Large intestine (tissue), 3 donors: Measurements from ENCODE around the gene CACNA1A. TPM values are rescaled to one million over a fixed set of nuclear protein-coding genes. Genes with fewer than 3 reads are reported as not detected.
A peak's percentile ranks its signal among the peaks of the same experiment; 100 is the strongest.
"Not testable (repeated sequence)": the region's sequence is repeated elsewhere in the genome, so short reads cannot be mapped to it uniquely, and the experiment has no call there.

ENCODE experiments used
- DNase-seq, 2 donors: peaks; one replicate each; pipeline versions ENCODE4 v3.0.0 to v3.0.0-alpha.2; 2013
- H3K27ac ChIP-seq: one replicate; pipeline ENCODE4 v1.5.1; 2013; ENCODE audit warnings: low read length
- H3K27me3 ChIP-seq: 2 replicates; pipeline ENCODE4 v1.6.1; 2013; ENCODE audit warnings: low read length; ENCODE audit not compliant: control insufficient read depth, insufficient read depth
- H3K36me3 ChIP-seq: 2 replicates; pipeline ENCODE4 v1.6.1; 2013; ENCODE audit warnings: low read length; ENCODE audit not compliant: control insufficient read depth, insufficient read depth
- H3K4me1 ChIP-seq: one replicate; pipeline ENCODE4 v1.6.1; 2013; ENCODE audit warnings: low read length; ENCODE audit not compliant: control insufficient read depth, insufficient read depth
- H3K4me3 ChIP-seq: one replicate; pipeline ENCODE4 v1.5.1; 2013; ENCODE audit warnings: low read length
- H3K9me3 ChIP-seq: one replicate; pipeline ENCODE4 v1.6.1; 2013; ENCODE audit warnings: mild to moderate bottlenecking, low read depth, low read length, moderate library complexity; ENCODE audit not compliant: control insufficient read depth
- WGBS: methylation state at CpG from one replicate; pipeline ENCODE4 v1.1.5; 2013; ENCODE audit warnings: low lambda C conversion rate; ENCODE audit not compliant: insufficient coverage; 5-methylcytosine and 5-hydroxymethylcytosine counted together
- polyA plus RNA-seq: library from polyadenylated mRNA; unstranded; fragments of 120-200 nt; gene quantifications from one replicate; pipeline ENCODE4 v1.2.1, GENCODE V29; 2013

CACNA1A gene
- polyA plus RNA-seq, 1 donor = 14.8 TPM

GRCh38 chr19:13530720-13531119 lies 24.4 kb upstream of the CACNA1A start:
- no peaks in the 10 kb centered on the region for H3K9me3 ChIP-seq
- no peak for DNase-seq
- no CpG with 5 or more reads among the region's 6 CpGs for WGBS
- no peak overlapping the region for H3K27ac ChIP-seq
- no peak overlapping the region for H3K4me3 ChIP-seq
- H3K27me3 ChIP-seq = no peaks in the 10 kb centered on the region
- H3K4me1 ChIP-seq = no peaks in the 10 kb centered on the region
- H3K36me3 ChIP-seq = no peaks in the 10 kb centered on the region

DNA sequence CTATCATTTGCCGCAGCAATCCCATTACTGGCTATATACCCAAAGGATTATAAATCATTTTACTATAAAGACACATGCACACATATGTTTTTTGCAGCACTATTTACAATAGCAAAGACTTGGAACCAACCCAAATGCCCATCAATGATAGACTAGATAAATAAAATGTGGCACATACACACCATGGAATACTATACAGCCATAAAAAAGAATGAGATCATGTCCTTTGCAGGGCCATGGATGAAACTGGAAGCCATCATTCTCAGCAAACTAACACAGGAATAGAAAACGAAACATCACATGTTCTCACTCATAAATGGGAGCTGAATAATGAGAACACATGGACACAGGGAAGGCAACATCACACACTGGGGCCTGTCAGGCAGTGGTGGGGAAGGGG lies 23.4 kb upstream of the CACNA1A start:
- H3K4me1 ChIP-seq, H3K27ac ChIP-seq, DNase-seq, H3K27me3 ChIP-seq, H3K9me3 ChIP-seq, H3K36me3 ChIP-seq, H3K4me3 ChIP-seq: not testable (repeated sequence)
- 92% methylated on average over 2 of the region's 2 CpGs for WGBS

DNA sequence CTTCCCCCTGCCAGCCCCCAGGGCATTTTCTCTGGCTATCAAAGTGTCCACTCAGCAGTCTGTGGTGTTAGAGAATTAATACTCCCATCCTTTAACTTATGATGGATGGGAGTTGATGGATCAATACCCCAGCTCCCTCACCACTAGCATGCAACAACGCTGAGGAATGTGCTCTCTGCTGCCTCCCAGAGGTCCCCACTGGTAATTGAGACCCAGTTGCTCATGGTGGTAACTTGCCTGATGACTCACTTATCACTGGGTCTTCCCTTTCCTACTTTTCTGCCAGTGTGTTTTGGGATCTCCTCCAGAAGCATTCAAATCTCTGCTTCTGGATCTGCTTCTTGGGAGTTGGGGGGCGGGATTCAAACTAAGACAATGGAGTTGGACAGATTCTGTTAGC lies 20.3 kb upstream of the CACNA1A start:
- H3K36me3 ChIP-seq = no peaks in the 10 kb centered on the region
- no peak overlapping the region for H3K4me3 ChIP-seq
- no peaks in the 10 kb centered on the region for H3K4me1 ChIP-seq
- WGBS = no CpG with 5 or more reads among the region's 2 CpGs
- no peak for DNase-seq
- H3K27me3 ChIP-seq = no peaks in the 10 kb centered on the region
- H3K9me3 ChIP-seq = no peaks in the 10 kb centered on the region
- H3K27ac ChIP-seq = no peak overlapping the region

- no peak overlapping the region for H3K4me3 ChIP-seq
- no peak overlapping the region for H3K27ac ChIP-seq
- no peaks in the 10 kb centered on the region for H3K27me3 ChIP-seq
- no peaks in the 10 kb centered on the region for H3K9me3 ChIP-seq
- no peak for DNase-seq
- no peaks in the 10 kb centered on the region for H3K36me3 ChIP-seq
- H3K4me1 ChIP-seq = no peaks in the 10 kb centered on the region
These were observed 14.8 kb upstream of the CACNA1A start for GRCh38 chr19:13521066-13521465.

DNA sequence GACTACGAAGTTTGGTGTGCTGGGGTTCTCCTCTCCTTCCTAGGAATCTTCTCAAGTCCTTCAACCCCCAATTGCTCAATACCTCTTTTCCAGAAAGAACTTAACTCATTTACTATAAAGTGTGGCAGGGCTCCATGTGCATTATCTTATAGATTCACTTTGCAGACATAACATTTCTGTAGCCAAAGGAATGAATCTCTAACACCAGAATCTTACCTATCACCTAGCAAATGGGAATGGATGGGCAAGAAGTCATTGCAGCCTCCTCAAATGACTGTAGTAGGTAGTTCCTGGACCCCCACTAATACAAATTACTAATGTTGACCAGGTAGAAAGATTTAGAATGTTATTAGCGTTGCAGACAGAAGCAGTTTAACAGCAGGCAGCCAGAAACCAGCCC lies 5.7 kb upstream of the CACNA1A start:
- H3K27ac ChIP-seq = no peak overlapping the region
- H3K4me1 ChIP-seq = no peaks in the 10 kb centered on the region
- H3K27me3 ChIP-seq = peaks cover 28% of the 10 kb centered on the region
- WGBS = no CpG with 5 or more reads among the region's 2 CpGs
- no peak for DNase-seq
- no peak overlapping the region for H3K4me3 ChIP-seq
- no peaks in the 10 kb centered on the region for H3K9me3 ChIP-seq
- no peaks in the 10 kb centered on the region for H3K36me3 ChIP-seq

GRCh38 chr19:13507053-13507611 lies 853 bp upstream of the CACNA1A start:
- no peaks in the 10 kb centered on the region for H3K9me3 ChIP-seq
- H3K36me3 ChIP-seq = no peaks in the 10 kb centered on the region
- DNase-seq = no peak
- H3K4me1 ChIP-seq = no peaks in the 10 kb centered on the region
- H3K27me3 ChIP-seq = peaks cover 58% of the 10 kb centered on the region
- H3K27ac ChIP-seq = no peak overlapping the region
- 3% methylated on average over 4 of the region's 22 CpGs for WGBS
- H3K4me3 ChIP-seq = no peak overlapping the region

- Histone ChIP-seq H3K36me3 (no peaks in the 10 kb centered on the region), H3K4me1 (no peaks in the 10 kb centered on the region), H3K9me3 (no peaks in the 10 kb centered on the region), H3K4me3 (no peak overlapping the region), H3K27me3 (peaks cover 58% of the 10 kb centered on the region), H3K27ac (no peak overlapping the region)
- no CpG with 5 or more reads among the region's 69 CpGs for WGBS
- DNase-seq = peak in 1 of 2 donors; percentile 2
These were observed 363 bp downstream of the CACNA1A start for GRCh38 chr19:13505761-13506470.

- no CpG with 5 or more reads among the region's 20 CpGs for WGBS
- no peak for DNase-seq
- Histone ChIP-seq H3K27me3 (peaks cover 58% of the 10 kb centered on the region), H3K9me3 (no peaks in the 10 kb centered on the region), H3K36me3 (no peaks in the 10 kb centered on the region), H3K27ac (no peak overlapping the region), H3K4me1 (no peaks in the 10 kb centered on the region), H3K4me3 (no peak overlapping the region)
These were observed 1.0 kb downstream of the CACNA1A start for GRCh38 chr19:13505164-13505695.

GRCh38 chr19:13503570-13504235 lies 2.6 kb downstream of the CACNA1A start:
- no peak for DNase-seq
- WGBS = 50% methylated on average over 1 of the region's 12 CpGs
- Histone ChIP-seq H3K27ac (no peak overlapping the region), H3K9me3 (no peaks in the 10 kb centered on the region), H3K4me1 (no peaks in the 10 kb centered on the region), H3K36me3 (no peaks in the 10 kb centered on the region), H3K27me3 (peaks cover 48% of the 10 kb centered on the region), H3K4me3 (no peak overlapping the region)

- H3K27me3 ChIP-seq = peaks cover 33% of the 10 kb centered on the region
- no peak for DNase-seq
- H3K9me3 ChIP-seq = no peaks in the 10 kb centered on the region
- no peak overlapping the region for H3K4me3 ChIP-seq
- whole genome bisulfite sequencing = no CpG with 5 or more reads among the region's 6 CpGs
- no peaks in the 10 kb centered on the region for H3K36me3 ChIP-seq
- H3K4me1 ChIP-seq = no peaks in the 10 kb centered on the region
- no peak overlapping the region for H3K27ac ChIP-seq
These were observed 4.0 kb downstream of the CACNA1A start for GRCh38 chr19:13502231-13502630.
